ENCODE measurements around the gene BCL2A1.

DNA sequence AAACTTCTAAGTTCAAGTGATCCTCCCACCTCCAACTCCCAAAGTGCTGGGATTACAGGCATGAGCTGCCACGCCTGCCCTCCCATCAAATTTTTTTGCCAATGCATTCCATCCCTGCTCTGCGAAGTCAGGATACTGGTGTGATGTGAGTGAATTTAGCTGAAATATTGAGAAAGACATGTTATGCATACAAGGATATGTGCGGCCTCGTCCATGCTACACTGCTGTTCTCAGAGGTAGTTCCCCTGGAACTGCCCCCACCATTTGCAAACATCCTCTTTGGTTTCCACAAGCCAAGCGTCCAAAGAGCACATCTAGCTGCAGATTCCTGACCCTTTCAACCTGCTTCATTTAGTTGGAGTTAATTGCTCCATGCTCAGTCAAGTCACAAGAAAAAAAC, 36.5 kb upstream of the BCL2A1 start:
- TF ChIP-seq, protein P1, sequence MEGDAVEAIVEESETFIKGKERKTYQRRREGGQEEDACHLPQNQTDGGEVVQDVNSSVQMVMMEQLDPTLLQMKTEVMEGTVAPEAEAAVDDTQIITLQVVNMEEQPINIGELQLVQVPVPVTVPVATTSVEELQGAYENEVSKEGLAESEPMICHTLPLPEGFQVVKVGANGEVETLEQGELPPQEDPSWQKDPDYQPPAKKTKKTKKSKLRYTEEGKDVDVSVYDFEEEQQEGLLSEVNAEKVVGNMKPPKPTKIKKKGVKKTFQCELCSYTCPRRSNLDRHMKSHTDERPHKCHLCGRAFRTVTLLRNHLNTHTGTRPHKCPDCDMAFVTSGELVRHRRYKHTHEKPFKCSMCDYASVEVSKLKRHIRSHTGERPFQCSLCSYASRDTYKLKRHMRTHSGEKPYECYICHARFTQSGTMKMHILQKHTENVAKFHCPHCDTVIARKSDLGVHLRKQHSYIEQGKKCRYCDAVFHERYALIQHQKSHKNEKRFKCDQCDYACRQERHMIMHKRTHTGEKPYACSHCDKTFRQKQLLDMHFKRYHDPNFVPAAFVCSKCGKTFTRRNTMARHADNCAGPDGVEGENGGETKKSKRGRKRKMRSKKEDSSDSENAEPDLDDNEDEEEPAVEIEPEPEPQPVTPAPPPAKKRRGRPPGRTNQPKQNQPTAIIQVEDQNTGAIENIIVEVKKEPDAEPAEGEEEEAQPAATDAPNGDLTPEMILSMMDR (optimal IDR thresholded peaks at IDR 0.05 in 1 of 3, IDR thresholded peaks at IDR 0.05 in 1 of 3, conservative IDR thresholded peaks at IDR 0.05 in 1 of 3; ENCODE audit: extremely low read depth in 1 of 3, insufficient read depth in 2 of 3, low read length in 3 of 3), result no peak
- TF ChIP-seq EZH2 (IDR thresholded peaks at IDR 0.05; ENCODE audit: low read length), result no peak
